GM12892 (cell line): Measurements from ENCODE around the gene PMEPA1.

ENCODE experiments used
- POLR2A ChIP-seq: IDR thresholded peaks from 2 replicates; pipeline ENCODE4 v1.6.1; 2011; ENCODE audit warnings: low read depth, low read length, control low read depth
- POLR2AphosphoS5 ChIP-seq: IDR thresholded peaks from 2 replicates; pipeline ENCODE4 v1.6.1; 2011; ENCODE audit warnings: low read depth, low read length, control low read depth

GRCh38 chr20:57638895-57639236 is 70.9 kb downstream of the PMEPA1 start:
- TF ChIP-seq POLR2A (no peak), POLR2AphosphoS5 (no peak)
